Ovary (tissue), 3 donors: ENCODE results near the gene AKAP6.

ENCODE experiments used
- EP300 ChIP-seq: sonication (generic); formaldehyde crosslinking; IDR thresholded peaks from one replicate; pipeline ENCODE4 v1.6.1; 2017; ENCODE audit warnings: antibody characterized with exemption
- POLR2A ChIP-seq: fragments of 450-650 bp; IDR thresholded peaks from one replicate; pipeline ENCODE4 v1.6.1; 2017; ENCODE audit warnings: antibody characterized with exemption, mild to moderate bottlenecking, moderate library complexity
- TF ChIP-seq, protein P1 (sequence below), 3 donors: fragments of 450-650 bp in 2 of 3; fragments of 200-600 bp in 1 of 3; IDR thresholded peaks; one replicate each; pipeline versions ENCODE4 v1.5.1 to v1.8.0; 2016 to 2022; ENCODE audit warnings: antibody characterized with exemption in 3 of 3, mild to moderate bottlenecking in 1 of 3
- donor health status: DM: no; HTN: no; CAD: no.

DNA sequence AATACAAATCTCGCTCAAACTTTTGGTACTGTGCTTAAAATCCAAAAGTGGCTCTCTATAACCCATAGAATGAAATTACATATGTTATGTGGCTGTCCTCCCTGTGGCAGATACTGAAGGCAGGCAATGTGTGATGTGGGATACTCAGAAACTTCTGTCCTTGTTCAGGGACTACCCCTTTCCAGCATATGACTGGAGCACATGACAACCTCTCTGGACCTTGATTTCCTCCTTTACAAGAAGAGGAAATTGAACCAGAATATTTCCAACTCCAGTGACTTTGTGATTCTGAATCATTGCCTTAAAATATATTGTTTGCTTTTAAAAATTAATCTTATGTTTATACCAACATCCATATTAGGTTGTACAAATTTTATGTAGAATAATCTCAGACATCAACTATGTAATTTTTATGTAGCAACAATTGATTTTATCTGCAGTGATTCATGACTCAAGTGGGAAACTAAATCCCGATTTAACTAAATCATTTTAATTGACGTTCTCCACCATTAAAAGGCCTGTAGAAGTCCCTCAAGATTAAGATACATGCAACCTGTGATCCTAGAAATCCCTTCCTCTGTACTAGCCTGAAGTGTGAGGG, 162.4 kb downstream of the AKAP6 start:
- TF ChIP-seq POLR2A: no peak
- TF ChIP-seq, protein P1, sequence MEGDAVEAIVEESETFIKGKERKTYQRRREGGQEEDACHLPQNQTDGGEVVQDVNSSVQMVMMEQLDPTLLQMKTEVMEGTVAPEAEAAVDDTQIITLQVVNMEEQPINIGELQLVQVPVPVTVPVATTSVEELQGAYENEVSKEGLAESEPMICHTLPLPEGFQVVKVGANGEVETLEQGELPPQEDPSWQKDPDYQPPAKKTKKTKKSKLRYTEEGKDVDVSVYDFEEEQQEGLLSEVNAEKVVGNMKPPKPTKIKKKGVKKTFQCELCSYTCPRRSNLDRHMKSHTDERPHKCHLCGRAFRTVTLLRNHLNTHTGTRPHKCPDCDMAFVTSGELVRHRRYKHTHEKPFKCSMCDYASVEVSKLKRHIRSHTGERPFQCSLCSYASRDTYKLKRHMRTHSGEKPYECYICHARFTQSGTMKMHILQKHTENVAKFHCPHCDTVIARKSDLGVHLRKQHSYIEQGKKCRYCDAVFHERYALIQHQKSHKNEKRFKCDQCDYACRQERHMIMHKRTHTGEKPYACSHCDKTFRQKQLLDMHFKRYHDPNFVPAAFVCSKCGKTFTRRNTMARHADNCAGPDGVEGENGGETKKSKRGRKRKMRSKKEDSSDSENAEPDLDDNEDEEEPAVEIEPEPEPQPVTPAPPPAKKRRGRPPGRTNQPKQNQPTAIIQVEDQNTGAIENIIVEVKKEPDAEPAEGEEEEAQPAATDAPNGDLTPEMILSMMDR (IDR thresholded peaks at IDR 0.05): no peak
- no peak for TF ChIP-seq EP300
